ENCODE measurements around the gene IZUMO4.

DNA sequence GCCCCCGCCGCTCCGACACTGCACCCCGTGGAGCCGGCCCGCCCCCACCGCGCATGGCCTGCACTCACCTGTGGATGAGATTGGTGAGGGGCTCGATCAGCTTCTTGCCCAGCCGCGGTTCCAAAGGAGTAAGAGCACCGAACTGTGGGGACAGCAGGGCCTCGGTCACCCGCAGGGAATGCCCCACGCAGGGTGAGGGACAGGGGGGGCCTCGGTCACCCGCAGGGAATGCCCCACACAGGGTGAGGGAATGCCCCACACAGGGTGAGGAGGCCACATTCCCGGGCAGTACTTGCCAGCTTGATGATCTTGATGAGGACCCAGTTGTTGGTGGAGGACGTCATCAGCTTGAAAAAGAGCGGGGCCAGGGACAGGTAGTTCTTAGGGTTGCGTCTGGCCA is 32.3 kb downstream of the IZUMO4 start:
- TF ChIP-seq CTCF (conservative IDR thresholded peaks at IDR 0.05) (no peak), EZH2 (IDR thresholded peaks at IDR 0.05; ENCODE audit: low read depth) (no peak)

Measured in PC-9 (cell line).